ACHN (cell line): ENCODE data around the gene SLC5A8.
A peak's percentile ranks its signal among the peaks of the same experiment; 100 is the strongest.

Experiments
- DNase-seq: peaks from one replicate; pipeline ENCODE4 v3.0.0-alpha.2; 2015
- in situ Hi-C: cut with HindIII; loops from 2 replicates; pipeline ENCODE4 v1.10.0; 2017; ENCODE audit warnings: low sequenced_read_pairs, low pct_ligation_motif_present, low pct_unique_long_range_greater_than_20kb

Gene SLC5A8

GRCh38 chr12:101209319-101210302, at the start of gene SLC5A8:
TSS of gene SLC5A8 (minus strand) at chr12:101210238. CDS start at chr12:101209848, 390 bp downstream.
- in situ Hi-C loops, result no loop called here
- no peak for DNase-seq

GRCh38 chr12:101257357-101257756, 47.3 kb upstream of the SLC5A8 start:
- no peak for DNase-seq
- in situ Hi-C loops, result no loop called here

- in situ Hi-C loops, result no loop called here
- no peak for DNase-seq
Observed at GRCh38 chr12:101256266-101256665, 46.2 kb upstream of the SLC5A8 start.

DNA sequence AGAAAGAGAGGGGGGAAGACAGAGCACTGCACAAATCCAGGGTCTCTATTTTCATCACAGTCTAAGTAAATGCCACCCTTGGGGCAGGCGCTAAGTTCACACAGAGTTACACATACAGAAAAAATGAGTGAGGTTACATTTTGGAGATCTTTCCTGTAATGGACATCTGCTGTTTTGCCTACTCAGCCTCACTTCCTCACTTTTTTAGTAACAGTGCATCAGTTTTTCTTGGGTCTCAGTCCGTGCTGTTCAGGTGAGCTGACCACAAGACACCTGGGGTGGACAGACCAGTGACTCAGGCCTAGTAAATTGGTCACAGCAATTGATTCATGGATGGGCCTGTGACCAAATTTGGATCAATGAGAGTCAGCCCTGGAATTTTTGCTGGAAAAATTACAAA, 33.6 kb upstream of the SLC5A8 start:
- no peak for DNase-seq
- in situ Hi-C loops, result no loop called here

DNA sequence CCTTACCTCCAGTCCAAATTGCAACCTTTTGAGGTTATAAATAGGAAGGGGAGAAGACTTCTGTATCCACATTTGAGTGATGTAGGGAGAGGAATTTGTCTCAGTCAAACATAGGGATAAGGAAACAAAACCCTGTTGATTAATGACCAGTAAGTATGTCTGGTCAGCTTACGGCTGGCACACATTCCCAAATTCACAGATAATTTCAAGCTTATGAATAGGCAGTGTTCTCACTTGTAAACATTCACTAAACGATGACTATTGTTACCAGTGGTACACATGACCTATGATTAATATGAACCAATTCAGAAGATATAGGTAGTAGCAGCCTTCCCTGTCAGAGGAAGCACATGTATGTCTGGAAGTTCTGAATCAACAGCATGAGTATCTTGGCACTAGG, 33.0 kb upstream of the SLC5A8 start:
- DNase-seq, result no peak
- in situ Hi-C loops, result no loop called here

GRCh38 chr12:101238800-101239329, 28.8 kb upstream of the SLC5A8 start:
- in situ Hi-C loops, result no loop called here
- no peak for DNase-seq

DNA sequence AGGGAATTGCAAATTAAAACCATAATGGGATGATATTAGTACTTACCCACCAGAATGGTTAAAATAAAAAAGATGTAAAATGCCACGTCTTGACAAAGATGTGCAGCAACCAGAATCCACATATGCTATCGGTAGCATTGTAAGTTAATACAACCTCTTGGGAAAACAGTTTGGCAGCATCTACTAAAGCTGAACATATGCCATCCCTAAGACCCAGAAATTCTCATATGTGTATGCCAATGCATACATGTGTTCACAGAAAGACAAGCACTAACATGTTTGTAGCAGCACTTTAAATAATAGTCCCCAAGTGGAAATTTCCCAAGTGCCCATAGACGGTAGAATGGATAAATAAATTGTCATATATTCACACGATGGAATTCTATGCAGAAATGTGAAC, 28.3 kb upstream of the SLC5A8 start:
- DNase-seq, result no peak
- in situ Hi-C loops, result no loop called here

- in situ Hi-C loops, result no loop called here
- no peak for DNase-seq
Observed at GRCh38 chr12:101235686-101236085, 25.6 kb upstream of the SLC5A8 start.

DNA sequence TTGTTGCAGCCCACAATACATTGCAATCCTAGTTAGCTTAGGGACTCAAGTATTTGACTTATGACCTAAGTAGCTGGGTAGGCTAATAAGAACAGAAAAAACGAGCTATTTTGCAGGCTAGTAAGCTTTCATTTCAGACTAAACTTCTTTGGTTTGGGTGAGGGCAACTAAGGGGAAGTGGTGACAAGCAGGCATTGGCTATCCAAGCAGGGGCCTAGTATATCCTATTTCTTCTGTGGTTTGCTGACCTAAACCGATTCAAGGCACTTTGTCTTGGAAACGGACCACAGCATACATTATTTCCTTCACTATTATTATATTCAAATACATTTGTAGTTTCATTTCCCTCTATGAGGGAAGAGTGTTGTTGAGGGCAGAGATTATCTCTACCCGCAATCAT, 21.6 kb upstream of the SLC5A8 start:
- in situ Hi-C loops, result no loop called here
- DNase-seq, result no peak

DNA sequence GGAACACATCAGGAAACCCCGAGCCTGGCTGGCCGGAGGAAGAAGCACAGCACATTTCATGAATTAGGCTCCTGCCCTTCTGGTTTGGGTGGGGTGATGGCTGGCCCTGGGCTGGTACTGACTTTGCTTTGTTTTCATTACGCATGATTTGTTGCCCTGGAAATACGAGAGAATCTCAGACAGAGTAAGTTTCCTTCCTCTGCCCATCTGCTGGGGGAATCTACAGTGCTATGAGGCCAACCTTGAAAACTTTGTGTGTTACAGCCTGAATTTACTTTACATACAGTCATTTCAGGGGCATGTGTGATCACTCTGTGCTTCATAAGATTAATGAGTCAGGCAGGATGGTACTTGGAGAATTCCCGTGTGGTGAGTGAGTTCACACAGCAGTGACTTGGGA, 20.5 kb upstream of the SLC5A8 start:
- in situ Hi-C loops, result no loop called here
- DNase-seq, result peak; percentile 84

DNA sequence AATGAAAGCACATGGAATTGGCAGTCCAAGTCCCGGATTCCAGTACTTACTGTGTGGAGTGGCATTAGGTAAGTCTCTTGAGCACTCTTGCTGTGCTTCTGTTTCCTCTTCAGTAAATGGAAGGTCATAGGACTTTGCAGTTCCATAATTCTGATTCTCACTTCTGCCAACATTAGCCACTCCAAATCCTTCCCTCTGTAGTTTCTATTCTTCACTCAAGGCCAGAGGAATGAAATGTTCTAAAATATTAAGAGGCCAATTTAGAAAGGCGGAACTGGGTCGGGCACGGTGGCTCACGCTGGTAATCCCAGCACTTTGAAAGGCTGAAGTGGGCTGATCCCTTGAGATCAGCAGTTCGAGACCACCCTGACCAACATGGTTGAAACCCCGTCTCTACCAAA, 19.8 kb upstream of the SLC5A8 start:
- in situ Hi-C loops, result no loop called here
- no peak for DNase-seq

DNA sequence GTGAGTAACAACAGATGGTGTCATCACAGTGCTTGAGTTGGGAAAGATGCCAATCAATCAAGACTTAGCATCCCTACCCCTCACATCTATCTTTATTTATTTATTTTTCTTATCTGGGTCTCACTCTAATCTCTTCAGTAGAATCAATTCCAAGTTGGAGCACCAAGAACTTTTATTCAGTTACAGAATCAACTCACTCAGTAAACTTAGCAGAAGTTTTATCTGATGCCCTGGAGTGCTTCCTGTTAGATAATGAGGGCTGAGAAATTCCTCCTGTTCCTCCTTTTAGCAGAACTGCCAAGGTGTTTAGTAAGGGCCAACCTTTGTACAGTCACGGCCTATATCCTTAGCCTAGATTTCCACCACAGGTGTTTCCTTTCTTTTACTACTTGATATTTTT, 11.3 kb upstream of the SLC5A8 start:
- DNase-seq, result no peak
- in situ Hi-C loops, result no loop called here

DNA sequence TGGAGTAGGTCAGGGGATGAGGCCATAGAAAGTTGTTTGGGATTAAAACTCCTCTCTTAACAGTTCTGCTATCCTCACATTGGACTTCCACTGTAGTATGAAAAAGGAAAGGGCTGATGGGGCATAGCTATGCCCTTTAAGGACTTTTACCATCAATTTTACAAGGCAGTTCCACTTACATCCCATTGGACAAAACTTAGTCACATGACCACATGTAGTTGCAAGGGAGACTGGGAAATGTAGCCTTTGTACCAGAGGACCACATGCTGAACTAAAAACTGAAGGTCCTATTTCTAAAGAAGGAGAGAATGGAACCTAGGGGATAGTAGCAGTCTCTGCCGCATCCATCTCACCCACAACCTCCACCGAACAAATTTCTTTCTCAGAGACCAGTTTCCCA, 6.8 kb upstream of the SLC5A8 start:
- in situ Hi-C loops, result no loop called here
- no peak for DNase-seq

GRCh38 chr12:101207086-101207780, 2.8 kb downstream of the SLC5A8 start:
- in situ Hi-C loops, result no loop called here
- DNase-seq, result no peak

DNA sequence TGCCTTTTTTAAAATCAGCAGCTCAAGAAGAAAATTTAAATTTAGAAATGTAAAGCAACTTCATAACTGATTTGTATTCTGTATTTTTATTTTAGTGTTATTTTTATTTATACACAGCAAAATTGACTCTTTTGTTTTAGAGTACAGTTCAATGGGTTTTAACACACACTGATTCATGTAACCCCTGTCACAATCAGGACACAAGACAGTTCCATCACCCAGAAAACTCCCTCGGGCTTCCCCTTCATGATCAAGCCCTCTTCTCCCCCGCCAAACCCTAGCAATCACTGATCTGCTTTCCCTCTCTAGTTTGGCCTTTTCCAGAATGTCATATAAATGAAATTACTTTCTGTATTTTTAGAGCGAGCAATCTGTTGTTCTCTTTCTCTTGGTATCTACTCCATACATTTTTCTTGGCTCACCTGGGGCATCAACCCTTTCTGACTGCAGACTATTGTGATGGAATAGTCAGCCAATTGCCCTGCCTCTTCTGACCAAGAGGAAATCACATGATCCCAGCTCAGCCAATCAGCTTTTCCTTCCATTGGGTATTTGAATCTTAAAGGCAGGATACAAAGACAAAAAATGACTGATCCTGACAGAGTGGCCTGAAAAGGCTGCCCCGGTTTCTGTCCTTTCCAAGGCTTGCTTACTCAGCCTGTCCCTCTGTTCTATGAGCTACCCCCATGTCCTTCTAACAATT, 5.3 kb downstream of the SLC5A8 start:
- DNase-seq, result no peak
- in situ Hi-C loops, result no loop called here

DNA sequence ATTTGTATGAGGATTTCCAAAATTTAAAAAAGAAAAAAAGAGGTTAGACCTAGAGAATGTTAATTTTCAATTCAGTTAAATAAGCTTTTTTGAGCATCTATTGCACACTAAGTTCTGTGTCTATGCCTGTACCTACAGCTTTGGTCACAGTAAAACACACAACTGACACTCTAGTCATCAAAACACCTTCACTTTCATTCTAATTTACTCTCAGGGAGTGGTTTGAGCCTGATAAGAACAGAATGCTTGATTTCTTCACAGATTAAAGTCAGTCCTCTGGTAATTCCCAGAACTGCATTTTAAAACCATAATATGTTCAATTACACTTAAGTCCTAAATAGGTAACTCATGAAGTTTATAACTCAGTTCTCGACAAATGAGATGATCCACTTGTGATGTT, 9.2 kb downstream of the SLC5A8 start:
- no peak for DNase-seq
- in situ Hi-C loops, result no loop called here

GRCh38 chr12:101200145-101200544, 9.9 kb downstream of the SLC5A8 start:
- in situ Hi-C loops, result no loop called here
- DNase-seq, result no peak

GRCh38 chr12:101186291-101186690, 23.7 kb downstream of the SLC5A8 start:
- in situ Hi-C loops, result no loop called here
- DNase-seq, result no peak

DNA sequence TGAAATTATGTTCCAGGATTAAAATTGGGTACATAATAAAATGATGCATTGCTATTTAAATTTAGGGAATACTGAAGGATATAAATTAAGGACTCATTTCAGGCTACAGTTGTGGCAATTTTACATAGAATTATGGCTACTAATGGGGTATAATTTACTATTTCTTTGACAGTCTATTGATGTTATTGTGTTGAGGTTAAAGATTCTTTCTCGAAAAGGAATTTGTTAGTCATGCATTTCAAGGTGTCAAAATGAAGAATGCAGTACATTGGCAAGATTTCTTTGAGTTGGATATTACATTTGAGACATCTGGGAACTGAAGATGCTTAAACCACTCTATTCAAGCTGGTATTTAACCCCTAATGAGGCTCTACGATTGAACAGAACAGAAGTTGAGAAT, 28.3 kb downstream of the SLC5A8 start:
- in situ Hi-C loops, result no loop called here
- no peak for DNase-seq
